A549 treated with AZD9567 at 1 μM for 4 hours (cell line): ENCODE data around the gene IFNA1. TPM values are rescaled to one million over a fixed set of nuclear protein-coding genes. Genes with fewer than 3 reads are reported as not detected.

Experiments
- total RNA-seq: library from RNA; stranded (reverse); fragments of 200-300 nt; extraction: Qiagen RNA extraction; gene quantifications from 5 replicates; pipeline ENCODE4 v1.2.3, GENCODE V29; 2022; ENCODE audit not compliant: insufficient read depth

IFNA1 gene
- not detected in 5 replicates for total RNA-seq

GRCh38 chr9:21440139-21440538 is at the start of gene IFNA1:
TSS of gene IFNA1 (plus strand) at chr9:21440439. CDS start at chr9:21440508, 69 bp downstream.

GRCh38 chr9:21408817-21409216 is 31.4 kb upstream of the IFNA1 start, which contains the start of gene IFNA8:
TSS of gene IFNA8 (plus strand) at chr9:21409117. CDS start at chr9:21409177, 60 bp downstream.

GRCh38 chr9:21482213-21482612 is 42.0 kb downstream of the IFNA1 start, which contains the start of gene IFNE:
TSS of gene IFNE (minus strand) at chr9:21482313. CDS start at chr9:21481694, 619 bp downstream.

Other genes with a start within 250 kb of the IFNA1 start
- not detected in 5 replicates for gene IFNA7, start 238.2 kb upstream of the IFNA1 start, total RNA-seq
- not detected in 5 replicates for gene IFNA10, start 233.3 kb upstream of the IFNA1 start, total RNA-seq
- gene IFNA16, start 223.1 kb upstream of the IFNA1 start, total RNA-seq, result not detected in 5 replicates
- gene IFNA17, start 212.2 kb upstream of the IFNA1 start, total RNA-seq, result not detected in 5 replicates
- gene IFNA14, start 200.4 kb upstream of the IFNA1 start, total RNA-seq, result not detected in 5 replicates
- gene IFNA5, start 135.1 kb upstream of the IFNA1 start, total RNA-seq, result not detected in 5 replicates
- gene KLHL9, start 105.0 kb upstream of the IFNA1 start, total RNA-seq, result 13.9 to 17.9 TPM (median 17.6 TPM) in 5 replicates
- gene IFNA6, start 89.6 kb upstream of the IFNA1 start, total RNA-seq, result not detected in 5 replicates
- not detected in 5 replicates for gene IFNA13, start 72.4 kb upstream of the IFNA1 start, total RNA-seq
- gene IFNA2, start 55.0 kb upstream of the IFNA1 start, total RNA-seq, result not detected in 5 replicates
- not detected in 5 replicates for gene IFNA8, start 31.3 kb upstream of the IFNA1 start, total RNA-seq
- 1.2 to 1.4 TPM (median 1.3 TPM) in 4 of 5 replicates, not detected in the other for gene IFNE, start 41.9 kb downstream of the IFNA1 start, total RNA-seq